ENCODE measurements around the gene FUOM.
"Not testable (repeated sequence)": the region's sequence is repeated elsewhere in the genome, so short reads cannot be mapped to it uniquely, and the experiment has no call there.

The FUOM gene

GRCh38 chr10:133328358-133329343, 29.2 kb downstream of the FUOM start:
- DNase-seq: no peak

GRCh38 chr10:133327651-133328357, 30.0 kb downstream of the FUOM start:
- DNase-seq: no peak

DNA sequence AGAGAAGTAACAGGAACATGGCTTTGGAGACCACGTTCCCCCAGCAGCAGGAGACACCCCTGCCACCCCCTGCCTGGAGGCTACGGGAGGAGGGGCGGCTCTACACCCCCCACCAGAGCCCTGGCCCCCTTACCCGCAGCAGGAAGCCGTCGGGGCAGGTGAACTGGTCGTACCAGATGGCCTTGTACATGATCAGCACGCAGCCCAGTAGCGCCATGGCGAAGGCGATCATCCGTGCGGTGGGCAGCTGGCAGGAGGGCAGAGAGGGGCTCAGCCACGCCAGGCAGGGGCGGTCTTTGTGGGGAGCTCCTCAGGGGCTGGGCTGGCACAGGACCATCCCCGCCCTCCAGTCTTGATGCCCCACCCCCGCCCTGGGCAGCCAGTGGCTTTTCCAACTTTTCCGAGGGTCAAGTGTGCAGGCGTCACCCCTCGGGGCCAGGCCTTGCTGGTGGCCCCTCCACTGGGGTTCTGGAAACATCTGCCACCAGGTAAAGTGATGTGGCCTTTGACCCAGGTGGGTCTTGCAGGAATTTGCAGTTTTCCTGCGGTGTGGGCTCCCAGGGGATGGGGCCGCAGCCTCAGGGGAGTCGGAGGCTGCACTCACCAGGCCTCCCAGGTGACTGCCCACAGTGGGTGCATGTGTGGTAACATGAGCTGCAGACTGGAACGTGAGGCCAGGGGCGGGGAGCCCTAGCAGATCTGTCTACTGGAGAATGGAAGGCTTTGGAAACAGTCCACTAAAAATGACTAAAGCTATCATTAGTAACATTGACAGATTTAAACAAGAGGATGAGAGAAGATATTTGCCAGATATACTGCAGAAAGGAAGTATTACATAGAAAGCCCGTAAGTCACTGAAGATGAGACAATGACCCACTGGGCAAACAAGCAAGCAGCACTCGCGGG, 30.8 kb downstream of the FUOM start:
- DNase-seq: no peak

GRCh38 chr10:133326223-133326551, 31.6 kb downstream of the FUOM start:
- no peak for DNase-seq

- peak in 1 of 2 experiments; percentile 25 for DNase-seq
These were observed 32.2 kb downstream of the FUOM start for GRCh38 chr10:133325440-133326222.

GRCh38 chr10:133324857-133325260, 33.0 kb downstream of the FUOM start:
- DNase-seq: no peak

GRCh38 chr10:133324198-133324792, 33.5 kb downstream of the FUOM start:
- peak; percentile 35 to 65 for DNase-seq

- not testable (repeated sequence) for DNase-seq
These were observed 35.6 kb downstream of the FUOM start for GRCh38 chr10:133322064-133322709.

GRCh38 chr10:133320852-133321422, 36.9 kb downstream of the FUOM start:
- DNase-seq: not testable (repeated sequence)

DNA sequence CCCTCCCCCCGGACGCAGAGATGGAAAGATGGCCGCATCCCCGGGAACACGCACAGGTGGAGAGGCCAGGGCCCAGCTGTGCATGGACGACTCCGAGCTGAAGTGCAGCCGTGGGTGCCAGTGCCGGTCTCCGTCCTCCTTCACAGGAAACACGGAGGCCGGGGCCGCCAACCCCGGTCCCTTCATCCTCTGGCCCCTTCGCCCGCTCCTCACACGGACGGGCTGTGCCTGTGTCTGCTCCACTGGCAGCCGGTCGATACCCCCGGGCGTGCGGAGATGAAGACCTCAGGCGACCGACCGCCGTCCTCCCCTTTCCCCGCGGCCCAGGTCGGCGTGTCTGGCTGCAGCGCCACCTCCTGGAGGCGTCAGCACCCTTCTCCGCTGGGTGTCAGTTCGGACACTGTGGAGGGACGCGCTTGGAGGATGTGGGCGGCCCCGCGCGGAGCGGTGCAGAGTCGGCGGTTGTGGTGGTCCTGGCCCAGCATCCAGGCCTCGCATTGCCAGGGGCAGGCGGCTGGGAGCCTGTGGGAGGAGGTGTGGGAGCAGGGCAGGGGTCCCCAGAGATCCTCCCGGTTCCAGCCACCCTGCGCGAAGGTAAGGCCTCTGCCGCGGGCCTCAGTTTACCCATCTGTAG, 39.2 kb downstream of the FUOM start:
- DNase-seq: peak; percentile 40 to 81

GRCh38 chr10:133316732-133317131, 41.1 kb downstream of the FUOM start:
- no peak for DNase-seq

GRCh38 chr10:133316266-133316665, 41.6 kb downstream of the FUOM start:
- DNase-seq: no peak

- no peak for DNase-seq
These were observed 42.0 kb downstream of the FUOM start for GRCh38 chr10:133315847-133316246.

DNA sequence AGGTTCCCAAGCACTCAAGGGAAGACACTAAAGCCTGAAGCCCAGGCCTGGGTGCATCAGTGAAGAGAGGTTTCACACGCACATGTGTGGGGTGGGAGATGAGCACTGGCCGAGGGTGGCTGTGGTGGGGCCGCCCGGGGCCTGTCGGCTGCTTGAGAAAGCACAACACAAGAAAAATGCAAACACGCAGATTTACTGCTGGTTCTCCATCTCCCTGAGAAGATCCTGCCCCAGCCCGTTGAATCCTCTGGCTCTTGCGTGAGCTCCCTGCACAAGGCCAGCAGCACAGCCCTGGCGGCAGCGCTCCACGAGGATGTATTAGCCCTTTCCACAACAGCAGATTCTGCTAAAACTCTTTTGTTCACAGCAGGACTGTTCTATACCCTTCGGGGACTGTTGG, 42.9 kb downstream of the FUOM start:
- DNase-seq: no peak

DNA sequence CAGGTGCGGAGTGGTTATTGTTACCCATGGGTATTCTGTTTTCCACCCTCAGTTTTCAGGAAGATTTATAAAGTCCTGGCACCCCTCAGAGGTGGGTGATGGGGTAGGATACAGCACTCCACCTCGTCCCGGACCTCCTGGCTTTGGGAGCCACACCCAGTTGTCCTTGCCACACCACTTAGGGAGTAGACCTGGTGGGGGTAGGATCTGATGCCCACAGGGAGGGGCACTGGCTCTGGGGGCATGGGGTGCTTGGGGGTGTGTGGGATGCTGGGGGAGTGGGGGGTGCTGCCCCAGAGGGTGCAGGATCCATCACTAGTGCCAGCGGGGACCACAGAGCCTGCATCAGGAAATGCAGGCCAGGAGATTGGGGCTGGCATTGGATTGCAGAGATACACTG, 44.6 kb downstream of the FUOM start:
- DNase-seq: no peak

DNA sequence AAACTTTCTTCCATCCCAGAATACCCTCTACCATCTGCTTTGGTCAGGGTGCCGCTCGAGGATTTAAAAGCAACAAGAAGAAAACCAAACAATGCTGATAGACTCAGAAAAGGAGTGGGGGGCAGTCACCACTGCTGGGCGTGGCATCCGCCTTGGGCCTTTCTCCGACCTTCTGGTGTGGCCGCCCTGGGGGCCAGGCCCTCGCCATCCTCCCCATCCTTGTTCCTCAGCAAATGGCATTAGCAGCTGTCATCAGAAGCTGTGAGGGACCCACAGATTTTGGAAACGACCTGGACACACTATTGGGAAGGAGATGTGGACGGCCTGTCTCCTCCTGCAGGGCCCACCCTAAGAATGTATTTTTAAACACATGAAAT, 45.1 kb downstream of the FUOM start:
- no peak for DNase-seq

DNA sequence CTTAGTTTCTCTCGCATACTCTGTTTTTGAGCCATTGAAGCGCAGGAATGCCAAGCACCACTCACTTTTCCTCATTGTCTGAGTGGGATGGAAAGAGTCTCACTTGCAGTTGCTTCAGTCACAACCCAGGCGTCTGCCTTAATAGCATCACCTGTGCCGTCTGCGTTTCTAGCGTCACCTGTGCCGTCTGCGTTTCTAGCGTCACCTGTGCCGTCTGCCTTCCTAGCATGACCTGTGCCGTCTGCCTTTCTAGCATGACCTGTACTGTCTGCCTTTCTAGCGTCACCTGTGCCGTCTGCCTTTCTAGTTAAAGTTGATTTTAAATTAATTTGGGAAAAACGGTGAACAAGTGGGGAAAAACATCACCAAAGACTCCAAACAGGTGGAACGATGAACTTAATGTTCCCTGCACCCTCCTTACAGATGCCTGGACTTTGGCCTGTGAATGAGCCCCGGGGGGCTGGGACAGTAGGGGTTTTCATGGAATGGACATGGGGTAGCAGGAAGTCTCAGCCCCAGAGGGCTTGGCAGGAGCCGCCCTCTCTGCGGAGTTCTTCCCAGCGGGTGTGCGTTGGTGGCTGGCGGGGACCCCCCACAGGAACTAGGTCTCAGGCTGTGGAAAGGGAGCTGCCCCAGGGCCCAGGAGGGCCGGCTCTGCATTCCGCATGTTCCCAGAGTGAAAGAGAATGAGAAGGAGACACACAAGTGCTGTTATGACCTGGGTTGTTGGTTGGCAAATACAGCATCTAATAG, 45.6 kb downstream of the FUOM start:
- no peak for DNase-seq

DNA sequence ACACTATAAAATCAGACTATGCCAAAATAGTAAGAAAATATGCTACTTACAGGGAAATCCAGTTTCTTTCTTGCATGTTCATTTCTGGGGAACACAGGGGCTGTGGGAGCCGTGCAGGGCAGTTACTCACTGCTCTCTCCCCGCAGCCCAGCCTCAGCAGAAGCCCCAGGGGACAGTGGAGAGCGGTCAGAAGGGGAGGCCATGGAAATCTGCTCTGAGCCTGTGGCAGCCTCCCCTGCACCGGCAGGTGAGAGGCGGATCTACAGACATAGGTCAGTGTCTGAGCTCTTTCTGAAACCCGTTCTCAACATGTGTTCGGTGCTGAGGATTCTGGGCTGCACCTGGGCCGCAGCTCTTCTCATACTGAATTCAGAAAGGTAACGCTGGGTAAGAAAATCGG, 46.2 kb downstream of the FUOM start:
- no peak for DNase-seq

DNA sequence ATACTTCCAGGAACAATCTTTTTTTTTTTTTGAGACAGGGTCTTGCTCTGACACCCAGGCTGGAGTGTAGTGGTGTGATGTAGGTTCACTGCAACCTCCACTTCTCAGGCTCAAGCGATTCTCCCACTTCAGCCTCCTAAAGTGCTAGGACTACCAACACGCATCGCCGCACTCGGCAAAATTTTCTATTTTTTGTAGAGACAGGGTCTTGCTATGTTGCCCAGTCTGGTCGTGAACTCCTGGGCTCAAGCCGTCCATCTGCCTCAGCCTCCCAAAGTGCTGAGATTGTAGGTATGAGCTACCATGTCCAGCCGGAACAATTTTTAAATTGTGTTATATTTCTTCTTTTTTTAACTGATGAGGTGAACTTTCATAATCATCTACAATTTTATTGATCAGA, 47.0 kb downstream of the FUOM start:
- DNase-seq: no peak

- no peak for DNase-seq
These were observed 47.4 kb downstream of the FUOM start for GRCh38 chr10:133310399-133310755.
